Mucosa of rectum (tissue), 2 donors: ENCODE measurements around the gene ULK2.

ENCODE experiments used
- H3K27ac ChIP-seq, 2 donors: one replicate each; pipeline ENCODE4 v1.7.0; 2013; ENCODE audit warnings: inconsistent platforms in 2 of 2, low read depth in 2 of 2, low read length in 2 of 2
- H3K27me3 ChIP-seq, 2 donors: one replicate each; pipeline ENCODE4 v1.7.0; 2013; ENCODE audit warnings: low read length in 2 of 2; ENCODE audit not compliant: control insufficient read depth in 2 of 2, insufficient read depth in 2 of 2
- H3K36me3 ChIP-seq, 2 donors: one replicate each; pipeline ENCODE4 v1.7.0; 2013; ENCODE audit warnings: low read length in 2 of 2; ENCODE audit not compliant: control insufficient read depth in 2 of 2, insufficient read depth in 2 of 2
- H3K4me1 ChIP-seq, 2 donors: one replicate each; pipeline ENCODE4 v1.7.0; 2013; ENCODE audit warnings: low read length in 2 of 2, mild to moderate bottlenecking in 1 of 2; ENCODE audit not compliant: control insufficient read depth in 2 of 2, insufficient read depth in 2 of 2
- H3K4me3 ChIP-seq, 2 donors: one replicate each; pipeline ENCODE4 v1.7.0; 2013; ENCODE audit warnings: low read length in 2 of 2
- H3K9ac ChIP-seq, 2 donors: one replicate each; pipeline ENCODE4 v1.7.0; 2013; ENCODE audit warnings: low read length in 2 of 2, low read depth in 1 of 2, mild to moderate bottlenecking in 1 of 2
- H3K9me3 ChIP-seq, 2 donors: one replicate each; pipeline ENCODE4 v1.7.0; 2013; ENCODE audit warnings: low read length in 2 of 2; ENCODE audit not compliant: control insufficient read depth in 2 of 2
- donor health status: healthy.
- donor health status: Normal muscosa, but diverticular disease.

The ULK2 gene

DNA sequence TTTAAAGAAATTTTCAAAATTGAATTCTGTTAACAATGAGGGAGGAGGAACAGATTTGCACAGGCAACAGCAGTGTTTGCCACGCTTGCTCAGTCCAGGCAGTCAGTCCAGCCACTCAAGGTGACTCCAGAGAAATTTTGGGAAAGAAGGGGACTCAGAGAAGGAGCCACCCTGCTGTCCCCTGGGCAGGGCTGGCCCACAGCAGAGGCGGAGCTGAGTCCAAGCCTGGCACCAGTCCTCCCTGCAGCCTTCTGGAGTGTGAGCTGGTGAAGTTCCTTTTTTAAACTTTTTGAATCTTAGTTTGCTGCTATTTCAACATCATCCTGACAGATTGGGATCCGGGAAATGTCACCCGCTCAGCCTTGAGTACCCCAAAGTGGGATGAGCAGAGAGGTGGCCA is 136.9 kb downstream of the ULK2 start:
- Histone ChIP-seq H3K9me3 (no peaks in the 10 kb centered on the region), H3K4me3 (no peak overlapping the region), H3K36me3 (no peaks in the 10 kb centered on the region), H3K27ac (no peak overlapping the region), H3K4me1 (peaks cover 22 to 35% of the 10 kb centered on the region in 2 donors), H3K9ac (no peak overlapping the region), H3K27me3 (no peaks in the 10 kb centered on the region)

DNA sequence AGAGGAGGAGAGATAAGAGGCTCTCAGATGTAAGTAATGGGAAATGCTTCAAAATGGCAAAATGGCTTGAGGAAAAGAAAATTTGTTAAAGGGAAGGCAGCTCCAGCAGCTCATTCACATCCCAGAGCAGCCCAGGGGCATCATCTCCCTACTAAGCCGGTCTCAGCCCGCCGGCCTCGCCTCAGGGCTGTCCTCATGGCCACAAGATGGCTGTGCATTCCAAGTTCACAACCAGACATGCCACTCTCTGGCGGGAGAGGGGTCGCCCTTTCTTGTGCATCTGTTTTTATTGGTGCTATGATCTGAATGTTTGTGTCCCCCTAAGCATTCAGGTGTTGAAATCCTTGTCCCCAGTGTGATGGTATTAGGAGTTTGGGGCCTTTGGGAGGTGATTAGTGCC is 137.8 kb downstream of the ULK2 start:
- no peaks in the 10 kb centered on the region for H3K27me3 ChIP-seq
- H3K4me1 ChIP-seq: peaks cover 25 to 38% of the 10 kb centered on the region in 2 donors
- H3K27ac ChIP-seq: no peak overlapping the region
- no peaks in the 10 kb centered on the region for H3K9me3 ChIP-seq
- H3K4me3 ChIP-seq: no peak overlapping the region
- H3K36me3 ChIP-seq: no peaks in the 10 kb centered on the region
- no peak overlapping the region for H3K9ac ChIP-seq

DNA sequence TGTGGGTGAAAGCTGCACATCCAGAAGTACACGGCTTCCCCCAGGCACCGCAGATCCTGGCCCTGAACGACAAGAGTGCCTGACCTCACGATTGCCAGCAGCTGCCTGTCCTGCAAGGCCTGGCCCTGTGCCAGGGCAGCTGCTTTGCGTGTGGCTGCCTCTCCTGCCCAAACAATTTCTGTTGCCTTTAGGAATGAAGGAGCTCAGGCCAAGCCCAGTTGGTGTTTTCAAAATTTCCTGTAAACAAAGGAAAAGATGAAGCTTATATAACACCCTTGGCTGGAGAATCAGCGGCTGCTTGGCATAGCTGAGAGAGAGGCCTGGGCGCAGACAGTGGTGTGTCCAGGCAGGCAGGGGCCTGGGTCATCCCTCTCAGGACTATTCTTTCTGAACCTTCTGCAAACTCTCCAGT is 139.6 kb downstream of the ULK2 start:
- no peaks in the 10 kb centered on the region for H3K9me3 ChIP-seq
- no peak overlapping the region for H3K4me3 ChIP-seq
- no peaks in the 10 kb centered on the region for H3K36me3 ChIP-seq
- H3K4me1 ChIP-seq: peaks cover 21 to 33% of the 10 kb centered on the region in 2 donors
- peak overlapping the region; percentile 24 to 50 for H3K9ac ChIP-seq
- no peaks in the 10 kb centered on the region for H3K27me3 ChIP-seq
- peak overlapping the region; percentile 78 to 83 for H3K27ac ChIP-seq

GRCh38 chr17:19727501-19728078 is 140.1 kb downstream of the ULK2 start:
- Histone ChIP-seq H3K4me3 (no peak overlapping the region), H3K9ac (peak overlapping the region in 1 of 2 donors; percentile 50), H3K27ac (peak overlapping the region; percentile 78 to 83), H3K4me1 (peaks cover 21 to 33% of the 10 kb centered on the region in 2 donors), H3K36me3 (no peaks in the 10 kb centered on the region), H3K9me3 (no peaks in the 10 kb centered on the region), H3K27me3 (no peaks in the 10 kb centered on the region)

- H3K4me1 ChIP-seq: peaks cover 21 to 33% of the 10 kb centered on the region in 2 donors
- no peak overlapping the region for H3K4me3 ChIP-seq
- no peak overlapping the region for H3K9ac ChIP-seq
- no peaks in the 10 kb centered on the region for H3K9me3 ChIP-seq
- no peaks in the 10 kb centered on the region for H3K27me3 ChIP-seq
- H3K27ac ChIP-seq: peak overlapping the region; percentile 78 to 83
- no peaks in the 10 kb centered on the region for H3K36me3 ChIP-seq
Measured at GRCh38 chr17:19726631-19727376, 140.9 kb downstream of the ULK2 start.

- Histone ChIP-seq H3K36me3 (no peaks in the 10 kb centered on the region), H3K4me1 (peaks cover 30 to 41% of the 10 kb centered on the region in 2 donors), H3K27me3 (no peaks in the 10 kb centered on the region), H3K27ac (no peak overlapping the region), H3K4me3 (no peak overlapping the region), H3K9ac (no peak overlapping the region), H3K9me3 (no peaks in the 10 kb centered on the region)
Measured at GRCh38 chr17:19725486-19725885, 142.2 kb downstream of the ULK2 start.

GRCh38 chr17:19724501-19725420 is 143.0 kb downstream of the ULK2 start:
- Histone ChIP-seq H3K4me3 (peak overlapping the region; percentile 31 to 55), H3K27me3 (no peaks in the 10 kb centered on the region), H3K27ac (peak overlapping the region; percentile 28 to 39), H3K36me3 (no peaks in the 10 kb centered on the region), H3K4me1 (peaks cover 36 to 48% of the 10 kb centered on the region in 2 donors), H3K9ac (peak overlapping the region in 1 of 2 donors; percentile 60), H3K9me3 (no peaks in the 10 kb centered on the region)

DNA sequence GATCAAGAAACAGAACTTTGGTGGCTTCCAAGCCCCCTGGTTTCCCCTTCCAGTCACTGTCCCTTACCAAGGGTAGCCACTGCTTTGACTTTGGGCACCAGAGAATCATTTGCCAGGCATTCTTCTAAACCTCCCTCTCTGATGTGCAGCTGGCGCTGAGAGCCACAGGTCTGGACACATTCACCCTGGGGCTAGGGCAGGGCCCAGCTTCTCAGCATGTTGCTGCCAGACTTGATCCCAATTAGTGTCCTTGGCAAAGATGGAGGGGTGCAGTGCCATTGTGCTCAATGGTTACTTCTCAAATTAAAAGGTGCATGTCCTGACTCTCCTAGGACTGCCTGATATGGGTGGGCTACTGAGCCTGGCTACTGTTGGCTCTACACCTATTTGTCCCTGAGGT is 143.8 kb downstream of the ULK2 start:
- Histone ChIP-seq H3K27ac (peak overlapping the region; percentile 5 to 28), H3K36me3 (no peaks in the 10 kb centered on the region), H3K9ac (peak overlapping the region in 1 of 2 donors; percentile 60), H3K4me3 (no peak overlapping the region), H3K4me1 (peaks cover 41 to 55% of the 10 kb centered on the region in 2 donors), H3K27me3 (no peaks in the 10 kb centered on the region), H3K9me3 (no peaks in the 10 kb centered on the region)
